H1 (cell line): ENCODE data around the gene SAE1. TPM values are rescaled to one million over a fixed set of nuclear protein-coding genes. Genes with fewer than 3 reads are reported as not detected.

Source experiments
- CTCF ChIA-PET: fragments of 300-600 bp; sonication (Branson Sonifier 250); formaldehyde crosslinking; loops from one replicate; lab custom pipeline; 2021; ENCODE audit not compliant: partially characterized antibody; lab: Charles Lee
- POLR2A ChIA-PET: fragments of 300-600 bp; sonication (Branson Sonifier 250); formaldehyde crosslinking; loops from one replicate; lab custom pipeline; 2021; ENCODE audit warnings: inconsistent platforms; ENCODE audit not compliant: partially characterized antibody; lab: Charles Lee
- DNase-seq, 2 experiments: peaks; one replicate each; pipeline versions ENCODE4 v3.0.0 to v3.0.0-alpha.2; 2010 to 2022; ENCODE audit warnings: low spot score in 2 of 2, low read depth in 1 of 2, mixed read lengths in 1 of 2
- FAIRE-seq: peaks from 2 replicates; lab custom pipeline; 2011; peaks lifted over from hg19 to GRCh38; lab: Jason Lieb, UNC
- H2AFZ ChIP-seq: 2 replicates; pipeline ENCODE4 v1.8.1; 2012; ENCODE audit warnings: low read length, inconsistent platforms
- H2AK5ac ChIP-seq: 2 replicates; pipeline ENCODE4 v1.6.1; 2013; ENCODE audit warnings: low read depth, low read length
- H2BK120ac ChIP-seq: replicated peaks from 2 replicates; pipeline ENCODE3; 2013; ENCODE audit warnings: low read depth, low read length, inconsistent platforms
- H2BK12ac ChIP-seq: 2 replicates; pipeline ENCODE4 v1.6.1; 2013; ENCODE audit warnings: low read depth, low read length
- H2BK15ac ChIP-seq: 2 replicates; pipeline ENCODE4 v1.6.1; 2013; ENCODE audit warnings: low read length
- H2BK20ac ChIP-seq: 2 replicates; pipeline ENCODE4 v1.6.1; 2013; ENCODE audit warnings: low read length
- H2BK5ac ChIP-seq: 2 replicates; pipeline ENCODE4 v1.6.1; 2013; ENCODE audit warnings: low read depth, low read length
- H3K14ac ChIP-seq: 2 replicates; pipeline ENCODE4 v1.6.1; 2013; ENCODE audit warnings: inconsistent platforms; ENCODE audit not compliant: insufficient read length
- H3K18ac ChIP-seq: 2 replicates; pipeline ENCODE4 v1.6.1; 2013; ENCODE audit warnings: low read length; ENCODE audit errors: extremely low read depth
- H3K23ac ChIP-seq: 2 replicates; pipeline ENCODE4 v1.6.1; 2013; ENCODE audit warnings: inconsistent platforms; ENCODE audit not compliant: insufficient read length
- H3K23me2 ChIP-seq: 2 replicates; pipeline ENCODE4 v1.6.1; 2013; ENCODE audit warnings: low read depth, low read length
- H3K27ac ChIP-seq: 2 replicates; pipeline ENCODE4 v1.6.1; 2011; ENCODE audit warnings: low read depth, low read length, inconsistent platforms
- H3K27me3 ChIP-seq, 4 experiments: replicated peaks in 1 of 4; 1 replicate in 1 of 4; 2 replicates in 3 of 4; pipeline versions ENCODE4 v1.6.1 to v1.8.1; 2011 to 2013; ENCODE audit warnings: low read length in 3 of 4, mild to moderate bottlenecking in 3 of 4, inconsistent platforms in 2 of 4, mixed read lengths in 2 of 4, moderate library complexity in 1 of 4; ENCODE audit not compliant: control insufficient read depth in 3 of 4, insufficient read depth in 3 of 4; ENCODE audit errors: extremely low read depth in 1 of 4
- H3K36me3 ChIP-seq, 4 experiments: 2 replicates each; pipeline versions ENCODE4 v1.6.1 to v1.8.1; 2011 to 2013; ENCODE audit warnings: mild to moderate bottlenecking in 4 of 4, low read length in 3 of 4, moderate library complexity in 2 of 4, control low read depth in 1 of 4, inconsistent platforms in 1 of 4; ENCODE audit not compliant: insufficient read depth in 4 of 4, control insufficient read depth in 2 of 4
- H3K4ac ChIP-seq: replicated peaks from 2 replicates; pipeline ENCODE3; 2013; ENCODE audit warnings: low read length, low read depth, mixed read lengths, inconsistent platforms; ENCODE audit not compliant: insufficient read length
- H3K4me1 ChIP-seq, 4 experiments: replicated peaks in 1 of 4; 1 replicate in 1 of 4; 2 replicates in 3 of 4; pipeline versions ENCODE4 v1.6.1 to v1.8.1; 2011 to 2013; ENCODE audit warnings: low read length in 3 of 4, inconsistent platforms in 2 of 4, mixed read lengths in 1 of 4; ENCODE audit not compliant: insufficient read depth in 4 of 4, control insufficient read depth in 3 of 4
- H3K4me2 ChIP-seq, 2 experiments: 2 replicates each; pipeline versions ENCODE4 v1.6.1 to v1.8.1; 2011 to 2013; ENCODE audit warnings: low read depth in 2 of 2, low read length in 2 of 2, control low read depth in 1 of 2, inconsistent platforms in 1 of 2, mild to moderate bottlenecking in 1 of 2; ENCODE audit not compliant: insufficient read depth in 1 of 2
- H3K4me3 ChIP-seq, 4 experiments: fragments of 200-600, 300-600 bp in 1 of 4; sonication (generic), shearing (Covaris generic), sonication (Bioruptor Twin) in 1 of 4; 2 replicates each; pipeline versions ENCODE4 v1.5.1 to v1.8.1; 2011 to 2016; ENCODE audit warnings: low read length in 4 of 4, low read depth in 3 of 4, control low read depth in 2 of 4, inconsistent platforms in 2 of 4, mild to moderate bottlenecking in 2 of 4, mixed read lengths in 1 of 4, moderate library complexity in 1 of 4; ENCODE audit not compliant: insufficient read depth in 2 of 4; ENCODE audit errors: extremely low read depth in 1 of 4
- H3K56ac ChIP-seq: replicated peaks from 2 replicates; pipeline ENCODE3; 2013; ENCODE audit warnings: low read depth, mild to moderate bottlenecking, mixed read lengths, low read length, inconsistent platforms; ENCODE audit not compliant: insufficient read length
- H3K79me1 ChIP-seq: 2 replicates; pipeline ENCODE4 v1.6.1; 2013; ENCODE audit warnings: low read depth, low read length, control low read depth
- H3K79me2 ChIP-seq, 2 experiments: 2 replicates each; pipeline versions ENCODE4 v1.6.1 to v1.8.1; 2012 to 2013; ENCODE audit warnings: low read length in 2 of 2, mild to moderate bottlenecking in 2 of 2, inconsistent platforms in 1 of 2; ENCODE audit not compliant: insufficient read depth in 2 of 2, control insufficient read depth in 1 of 2
- H3K9ac ChIP-seq, 4 experiments: replicated peaks in 1 of 4; 1 replicate in 1 of 4; 2 replicates in 3 of 4; pipeline versions ENCODE4 v1.6.1 to v1.8.1; 2011 to 2013; ENCODE audit warnings: low read depth in 3 of 4, low read length in 3 of 4, control low read depth in 2 of 4, mild to moderate bottlenecking in 2 of 4, moderate library complexity in 2 of 4, inconsistent platforms in 1 of 4; ENCODE audit errors: extremely low read depth in 1 of 4
- H3K9me3 ChIP-seq, 2 experiments: 2 replicates each; pipeline versions ENCODE4 v1.6.1 to v1.8.1; 2012 to 2013; ENCODE audit warnings: mild to moderate bottlenecking in 2 of 2, moderate library complexity in 2 of 2, control low read depth in 1 of 2, inconsistent platforms in 1 of 2, low read depth in 1 of 2, low read length in 1 of 2, mixed read lengths in 1 of 2; ENCODE audit not compliant: insufficient read depth in 2 of 2
- H4K20me1 ChIP-seq, 2 experiments: replicated peaks in 1 of 2; 2 replicates each; pipeline versions ENCODE3 to v1.8.1; 2011 to 2013; ENCODE audit warnings: inconsistent platforms in 2 of 2, low read length in 2 of 2, mild to moderate bottlenecking in 1 of 2; ENCODE audit not compliant: insufficient read depth in 2 of 2, control insufficient read depth in 1 of 2
- H4K5ac ChIP-seq: 2 replicates; pipeline ENCODE4 v1.6.1; 2013; ENCODE audit warnings: low read length, low read depth, mixed read lengths, inconsistent platforms; ENCODE audit not compliant: insufficient read length
- H4K8ac ChIP-seq: 2 replicates; pipeline ENCODE4 v1.8.0; 2013; ENCODE audit warnings: mild to moderate bottlenecking, moderate library complexity, low read length, inconsistent platforms; ENCODE audit not compliant: insufficient read depth; ENCODE audit errors: extremely low read depth
- H4K91ac ChIP-seq: replicated peaks from 2 replicates; pipeline ENCODE3; 2013; ENCODE audit warnings: low read length, mixed read lengths, inconsistent platforms; ENCODE audit not compliant: insufficient read length
- ASH2L ChIP-seq: fragments of 200-600, 300-600 bp; sonication (generic); IDR thresholded peaks from one replicate; pipeline ENCODE4 v1.7.1; 2017; ENCODE audit warnings: low read length
- BCL11A ChIP-seq, 2 experiments: IDR thresholded peaks; one replicate each; pipeline ENCODE4 v1.6.1; 2011; ENCODE audit warnings: low read depth in 2 of 2, low read length in 2 of 2, mild to moderate bottlenecking in 2 of 2
- CBX5 ChIP-seq: fragments of 300-800, 300-1000 bp; sonication (generic); IDR thresholded peaks from 2 replicates; pipeline ENCODE4 v1.7.1; 2016; ENCODE audit warnings: antibody characterized with exemption, low read length, low read depth
- EGR1 ChIP-seq: IDR thresholded peaks from 2 replicates; pipeline ENCODE4 v1.6.1; 2011; ENCODE audit warnings: low read depth, low read length, borderline replicate concordance
- EZH2 ChIP-seq: fragments of 200-600 bp; sonication (generic); IDR thresholded peaks from 2 replicates; pipeline ENCODE4 v1.7.1; 2012; ENCODE audit warnings: low read depth, mild to moderate bottlenecking, moderate library complexity, low read length, inconsistent platforms; ENCODE audit not compliant: severe bottlenecking
- SIRT6 ChIP-seq: IDR thresholded peaks from one replicate; pipeline ENCODE4 v1.7.1; 2012; ENCODE audit warnings: low read length, inconsistent platforms
- SUZ12 ChIP-seq: fragments of 200-600 bp; sonication (generic); IDR thresholded peaks from 2 replicates; pipeline ENCODE4 v1.6.1; 2012; ENCODE audit warnings: mild to moderate bottlenecking, inconsistent platforms, low read length, moderate library complexity, mixed read lengths
- WGBS, 2 experiments: shearing (Covaris generic) in 1 of 2; methylation state at CpG; one replicate each; pipeline versions ENCODE4 v1.1.6 to v1.1.7; 2013 to 2015; ENCODE audit warnings: low lambda C conversion rate in 2 of 2, mixed read lengths in 2 of 2, inconsistent platforms in 1 of 2, low coverage in 1 of 2, missing lambda C conversion rate in 1 of 2; ENCODE audit not compliant: insufficient replicate concordance in 2 of 2, insufficient coverage in 1 of 2, insufficient read length in 1 of 2; ENCODE audit errors: extremely low coverage in 1 of 2, missing lambda C conversion rate in 1 of 2; 5-methylcytosine and 5-hydroxymethylcytosine counted together
- polyA plus RNA-seq, 7 experiments: library from polyadenylated mRNA; depleted of rRNA in 3 of 7; stranded (reverse) in 5 of 7; unstranded in 2 of 7; fragments of >200 nt in 5 of 7; fragments of 200-250 nt in 2 of 7; gene quantifications; 1 replicate in 5 of 7; 2 replicates in 1 of 7; 4 replicates in 1 of 7; pipeline versions ENCODE4 v1.2.1 to v1.2.3, GENCODE V29; 2011 to 2013; ENCODE audit warnings: missing spikeins in 2 of 7, mixed read lengths in 2 of 7
- total RNA-seq: library from RNA; stranded (reverse); fragmentation: NEBNext Ultra II Directional; extraction: Animal tissue kit (Norgen Biotek cat#: 25700); gene quantifications from 2 replicates; pipeline ENCODE4 v1.2.1, GENCODE V29; 2021
- TF ChIP-seq, protein P1 (sequence below), 3 experiments: IDR thresholded peaks; 1 replicate in 2 of 3; 2 replicates in 1 of 3; pipeline versions ENCODE4 v1.5.1 to v1.6.1; 2011; ENCODE audit warnings: low read length in 3 of 3, mild to moderate bottlenecking in 3 of 3, inconsistent platforms in 2 of 3, low read depth in 1 of 3, moderate library complexity in 1 of 3; ENCODE audit not compliant: insufficient read depth in 1 of 3; ENCODE audit errors: control extremely low read depth in 1 of 3
- TF ChIP-seq, protein P2 (sequence below): IDR thresholded peaks from 2 replicates; pipeline ENCODE4 v1.6.1; 2011; ENCODE audit warnings: low read depth, mild to moderate bottlenecking, low read length; ENCODE audit not compliant: insufficient read depth

SAE1 gene
- total and polyA plus RNA-seq, 2 of the 8 experiments (the other 6 are each of a cell fraction or from before 2014, with no cell fraction given): 213 to 268 TPM

DNA sequence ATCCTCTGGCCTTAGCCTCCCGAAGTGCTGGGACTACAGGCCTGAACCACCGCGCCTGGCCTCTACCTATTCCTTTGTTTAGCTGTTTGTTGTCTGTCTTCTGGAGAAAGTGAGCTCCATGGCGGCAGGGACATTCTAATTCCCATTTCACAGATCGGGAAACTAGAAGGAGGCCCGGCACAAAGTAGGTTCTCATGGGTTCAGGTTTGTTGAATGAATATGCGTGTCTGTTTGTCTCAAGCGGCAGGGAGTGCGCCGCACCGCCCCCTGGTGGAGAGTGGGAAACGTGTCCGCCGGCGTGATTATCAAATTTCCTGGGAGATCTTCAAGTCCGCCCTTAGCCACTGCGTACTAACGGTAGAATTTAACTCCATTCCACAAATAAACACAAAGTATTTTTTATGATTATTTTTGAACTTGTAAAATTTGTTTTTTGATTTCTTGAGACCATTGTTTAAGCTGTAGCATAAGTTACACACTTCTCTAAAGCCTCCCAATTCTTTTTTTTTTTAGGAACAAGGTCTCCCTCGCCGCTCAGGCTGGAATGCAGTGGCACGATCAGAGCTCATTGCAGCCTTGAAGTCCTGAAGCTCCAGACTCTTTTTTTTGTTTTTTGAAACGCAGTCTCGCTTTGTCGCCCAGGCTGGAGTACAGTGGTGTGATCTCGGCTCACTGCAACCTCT is 116.8 kb downstream of the SAE1 start:
- no peak overlapping the region for H3K23ac ChIP-seq
- H2BK12ac ChIP-seq: peak overlapping the region; percentile 39; the same call in 1 of the 2 replicates
- no peak overlapping the region for H2BK5ac ChIP-seq
- no peaks in the 10 kb centered on the region; a peak in 1 of 4 replicates for H3K9me3 ChIP-seq
- peaks cover 10% of the 10 kb centered on the region; the same call in 1 of the 2 replicates for H3K23me2 ChIP-seq
- H3K56ac ChIP-seq: no peak overlapping the region
- H2BK15ac ChIP-seq: no peak overlapping the region
- peaks cover 0 to 3% of the 10 kb centered on the region in 2 experiments for H4K20me1 ChIP-seq
- 0 out of 7 replicates have a peak, but pooled peaks cover 0 to under 1% (median 0%) of the 10 kb centered on the region in 4 experiments for H3K27me3 ChIP-seq
- H3K4me3 ChIP-seq: no peak overlapping the region
- no peak for FAIRE-seq
- no peak overlapping the region for H2BK120ac ChIP-seq
- H3K4ac ChIP-seq: no peak overlapping the region
- ChIA-PET CTCF (interaction anchor here (0.7 to 12.1 kb wide), 27 partner anchors 8 to 354 kb away, joined by 3 to 303 read pairs (median 4); partner anchors contain the start of gene CCDC9), POLR2A (interaction anchor here (0.7 to 6.1 kb wide), 4 partner anchors 9 to 168 kb away, joined by 3 to 148 read pairs (median 26); partner anchors contain the start of gene CCDC9)
- no peak overlapping the region for H3K14ac ChIP-seq
- DNase-seq: peak in 1 of 2 experiments; percentile 92
- no peak overlapping the region for H4K8ac ChIP-seq
- no peak overlapping the region for H2AFZ ChIP-seq
- no peaks in the 10 kb centered on the region for H3K79me2 ChIP-seq
- no peak overlapping the region; the same call in 1 of the 2 replicates for H3K18ac ChIP-seq
- no peak overlapping the region for H3K4me2 ChIP-seq
- H4K5ac ChIP-seq: no peak overlapping the region
- no peak overlapping the region for H2BK20ac ChIP-seq
- no peak overlapping the region for H3K9ac ChIP-seq
- no peak overlapping the region for H2AK5ac ChIP-seq
- H3K36me3 ChIP-seq: no peaks in the 10 kb centered on the region
- peaks cover 0 to 7% (median 4%) of the 10 kb centered on the region in 4 experiments; a peak in 3 of 7 replicates for H3K4me1 ChIP-seq
- H3K79me1 ChIP-seq: no peaks in the 10 kb centered on the region
- no peak overlapping the region for H4K91ac ChIP-seq
- 53% methylated on average over 25 of the region's 25 CpGs; no CpG with 5 or more reads in 1 of the 2 experiments for WGBS, 2 experiments
- no peak overlapping the region for H3K27ac ChIP-seq
- TF ChIP-seq EZH2: no peak
- TF ChIP-seq SIRT6: no peak
- TF ChIP-seq SUZ12: no peak
- TF ChIP-seq CBX5: no peak
- TF ChIP-seq, protein P1, sequence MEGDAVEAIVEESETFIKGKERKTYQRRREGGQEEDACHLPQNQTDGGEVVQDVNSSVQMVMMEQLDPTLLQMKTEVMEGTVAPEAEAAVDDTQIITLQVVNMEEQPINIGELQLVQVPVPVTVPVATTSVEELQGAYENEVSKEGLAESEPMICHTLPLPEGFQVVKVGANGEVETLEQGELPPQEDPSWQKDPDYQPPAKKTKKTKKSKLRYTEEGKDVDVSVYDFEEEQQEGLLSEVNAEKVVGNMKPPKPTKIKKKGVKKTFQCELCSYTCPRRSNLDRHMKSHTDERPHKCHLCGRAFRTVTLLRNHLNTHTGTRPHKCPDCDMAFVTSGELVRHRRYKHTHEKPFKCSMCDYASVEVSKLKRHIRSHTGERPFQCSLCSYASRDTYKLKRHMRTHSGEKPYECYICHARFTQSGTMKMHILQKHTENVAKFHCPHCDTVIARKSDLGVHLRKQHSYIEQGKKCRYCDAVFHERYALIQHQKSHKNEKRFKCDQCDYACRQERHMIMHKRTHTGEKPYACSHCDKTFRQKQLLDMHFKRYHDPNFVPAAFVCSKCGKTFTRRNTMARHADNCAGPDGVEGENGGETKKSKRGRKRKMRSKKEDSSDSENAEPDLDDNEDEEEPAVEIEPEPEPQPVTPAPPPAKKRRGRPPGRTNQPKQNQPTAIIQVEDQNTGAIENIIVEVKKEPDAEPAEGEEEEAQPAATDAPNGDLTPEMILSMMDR (IDR thresholded peaks at IDR 0.05; ENCODE audit: control extremely low read depth in 1 of 3, insufficient read depth in 1 of 3, low read depth in 1 of 3, low read length in 3 of 3): peak; percentile 76 to 92 (median 88)
- no peak for TF ChIP-seq BCL11A (IDR thresholded peaks at IDR 0.05; ENCODE audit: low read depth in 2 of 2, low read length in 2 of 2)
- no peak for TF ChIP-seq EGR1
- TF ChIP-seq, protein P2, sequence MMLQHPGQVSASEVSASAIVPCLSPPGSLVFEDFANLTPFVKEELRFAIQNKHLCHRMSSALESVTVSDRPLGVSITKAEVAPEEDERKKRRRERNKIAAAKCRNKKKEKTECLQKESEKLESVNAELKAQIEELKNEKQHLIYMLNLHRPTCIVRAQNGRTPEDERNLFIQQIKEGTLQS: no peak
- TF ChIP-seq ASH2L: no peak
